Measurements from ENCODE around the gene RABGAP1.

RABGAP1 gene

GRCh38 chr9:123115146-123115913, 174.5 kb downstream of the RABGAP1 start:
- DNase-seq, result no peak

DNA sequence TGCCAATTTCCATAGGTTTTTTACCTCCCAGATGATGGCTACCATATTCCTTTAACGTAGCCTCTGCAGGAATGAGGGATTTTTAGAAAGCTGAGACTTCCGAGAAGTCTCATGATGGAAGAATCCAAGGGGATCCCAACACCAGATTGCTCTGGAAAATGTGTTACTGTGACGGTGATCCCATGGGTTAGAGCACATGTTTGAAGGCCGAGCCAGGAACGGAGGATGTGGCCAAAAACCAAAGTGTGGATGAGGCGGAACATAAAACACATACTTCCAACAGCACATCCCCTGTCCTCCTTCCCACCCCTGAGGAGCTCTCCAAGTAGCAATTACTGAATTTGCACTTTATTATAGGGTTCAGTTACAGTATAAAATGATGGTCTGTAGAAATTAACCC, 175.2 kb downstream of the RABGAP1 start:
- DNase-seq, result no peak

DNA sequence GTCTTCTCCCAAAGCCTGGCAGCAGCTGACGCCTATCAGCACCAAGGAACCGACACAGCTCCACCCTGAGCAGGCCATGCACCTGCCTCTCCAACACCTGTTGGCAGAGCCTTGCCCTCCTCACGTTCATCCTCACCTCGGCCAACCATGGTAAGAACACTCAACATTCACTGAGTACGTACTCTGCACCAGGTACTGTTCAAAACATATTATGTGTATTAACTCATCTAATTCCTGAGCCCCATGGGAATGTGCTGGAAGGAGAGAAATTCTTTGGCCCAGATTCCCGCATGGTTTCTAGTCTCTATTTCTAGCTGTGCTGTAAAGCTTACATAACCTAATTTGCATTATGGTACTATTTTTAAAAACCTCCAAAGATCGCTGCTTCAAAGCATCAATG, 178.7 kb downstream of the RABGAP1 start:
- DNase-seq, result no peak

DNA sequence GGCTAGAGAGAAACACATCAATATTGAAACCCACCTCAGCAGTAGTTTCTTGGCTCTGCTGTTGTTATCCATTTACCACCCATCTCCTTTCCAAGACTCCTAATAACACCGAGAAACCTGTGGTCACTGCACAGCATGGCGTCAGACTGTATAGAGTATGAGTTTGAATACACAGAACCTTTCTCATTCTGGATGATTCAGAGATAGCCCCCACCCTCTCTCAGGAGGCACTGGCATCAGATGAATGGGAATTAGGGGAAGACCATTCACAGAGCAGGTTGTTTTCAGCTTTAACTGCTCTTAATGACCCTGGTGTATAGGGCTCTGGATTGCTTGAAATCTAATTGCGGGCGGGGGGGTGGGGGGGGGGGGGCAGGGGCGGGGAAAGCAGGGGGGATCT, 179.3 kb downstream of the RABGAP1 start:
- no peak for DNase-seq

DNA sequence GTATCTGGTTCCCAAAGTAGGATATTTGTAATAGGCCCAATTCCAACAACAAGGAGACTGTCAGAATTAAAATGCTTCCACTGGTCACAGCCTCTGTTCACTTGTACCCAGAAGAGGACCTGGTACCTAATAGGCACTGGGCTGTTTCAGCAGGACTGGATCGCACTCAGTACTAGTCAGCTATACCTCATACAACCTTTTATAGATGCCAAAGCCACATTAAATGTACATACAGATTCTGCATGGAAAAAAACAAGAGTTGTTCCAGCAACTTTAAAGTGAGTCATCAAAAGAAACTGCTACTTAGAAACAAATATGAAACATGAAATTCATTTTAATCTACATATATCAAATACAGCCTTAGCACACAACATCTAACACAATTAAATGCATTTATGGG, 180.1 kb downstream of the RABGAP1 start:
- no peak for DNase-seq

DNA sequence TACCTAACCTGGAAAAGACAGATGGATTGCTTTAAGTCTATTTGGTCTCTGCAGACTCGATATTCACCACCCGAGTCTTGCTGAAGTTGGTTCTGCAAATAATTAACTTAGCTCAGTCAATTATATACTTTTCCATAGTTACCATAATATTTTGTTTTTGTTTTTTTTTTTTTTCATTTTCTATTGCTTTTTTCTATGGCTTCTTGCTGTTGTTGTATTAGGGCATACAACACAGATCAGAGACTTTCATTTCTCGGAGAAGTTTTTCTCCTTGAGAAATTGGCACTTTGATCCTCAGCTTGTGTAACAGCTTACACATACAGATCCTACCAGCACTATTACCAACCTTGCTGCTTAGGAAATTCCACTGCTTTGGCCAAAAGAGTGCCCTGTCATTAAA, 180.6 kb downstream of the RABGAP1 start:
- no peak for DNase-seq

DNA sequence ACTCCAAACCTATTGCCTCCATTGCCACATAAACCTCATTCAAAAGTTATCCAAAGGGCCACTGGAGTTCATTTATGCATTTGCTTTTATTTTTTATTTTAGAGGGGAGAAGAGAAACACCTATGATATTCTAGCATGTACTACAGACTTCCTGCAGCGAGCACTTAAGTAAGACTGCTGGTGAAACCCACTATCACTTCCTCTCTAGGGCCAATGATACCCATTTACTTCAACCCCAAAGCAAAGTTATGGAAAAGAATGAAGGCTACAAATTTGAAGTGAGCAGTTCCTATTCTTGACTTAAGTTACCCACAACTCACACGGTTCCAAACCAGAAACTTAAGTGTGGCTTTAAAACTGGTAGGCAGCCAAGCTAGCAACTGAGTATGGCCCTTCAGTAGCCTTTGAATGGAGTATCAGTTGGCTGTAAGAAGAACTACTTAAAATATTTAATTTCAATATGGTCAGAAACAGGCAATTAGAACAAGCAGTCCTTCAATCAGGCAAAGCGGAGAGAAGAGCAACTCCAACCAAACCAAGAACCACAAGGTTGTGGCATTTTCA, 186.8 kb downstream of the RABGAP1 start:
- no peak for DNase-seq

DNA sequence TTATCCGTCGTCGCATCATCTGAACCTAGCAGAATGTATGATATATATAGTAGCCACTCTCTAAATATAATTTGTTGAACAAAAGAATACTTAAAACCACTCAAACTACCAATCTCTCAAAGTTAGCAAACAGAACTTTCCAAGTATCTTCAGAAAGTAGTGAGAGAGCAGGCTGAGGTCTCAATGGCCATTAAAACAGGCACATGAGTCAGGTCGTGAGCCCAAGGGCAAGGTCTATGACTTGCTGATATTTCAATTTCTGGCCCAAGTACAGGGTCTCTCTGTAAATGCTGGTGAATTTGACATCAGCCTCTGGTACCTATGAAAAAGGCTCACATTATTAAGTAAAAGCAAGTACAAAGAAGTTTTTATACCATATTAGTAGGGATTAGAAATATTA, 187.8 kb downstream of the RABGAP1 start:
- DNase-seq, result no peak

DNA sequence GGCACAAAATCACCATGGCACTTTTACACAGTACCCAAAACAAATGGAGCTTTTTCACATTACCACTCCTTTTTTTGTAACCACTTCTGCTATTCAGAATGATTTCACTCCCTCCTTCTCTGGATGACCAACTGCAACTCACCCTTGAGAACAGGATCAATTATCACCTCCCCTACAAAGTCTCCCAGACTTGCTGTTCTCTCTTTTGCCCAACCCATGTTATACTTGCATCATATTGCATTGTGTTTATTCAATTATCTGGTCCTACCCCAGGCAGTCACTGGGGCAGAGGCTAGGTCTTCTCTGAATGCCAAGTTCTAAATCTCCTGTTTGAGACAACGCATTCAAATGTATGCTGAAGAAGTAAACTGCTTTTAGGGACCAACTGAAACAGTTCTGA, 188.6 kb downstream of the RABGAP1 start:
- DNase-seq, result no peak

- no peak for DNase-seq
Observed at GRCh38 chr9:123131258-123131657, 190.4 kb downstream of the RABGAP1 start.

- DNase-seq, result no peak
Observed at GRCh38 chr9:123131993-123132392, 191.2 kb downstream of the RABGAP1 start.

DNA sequence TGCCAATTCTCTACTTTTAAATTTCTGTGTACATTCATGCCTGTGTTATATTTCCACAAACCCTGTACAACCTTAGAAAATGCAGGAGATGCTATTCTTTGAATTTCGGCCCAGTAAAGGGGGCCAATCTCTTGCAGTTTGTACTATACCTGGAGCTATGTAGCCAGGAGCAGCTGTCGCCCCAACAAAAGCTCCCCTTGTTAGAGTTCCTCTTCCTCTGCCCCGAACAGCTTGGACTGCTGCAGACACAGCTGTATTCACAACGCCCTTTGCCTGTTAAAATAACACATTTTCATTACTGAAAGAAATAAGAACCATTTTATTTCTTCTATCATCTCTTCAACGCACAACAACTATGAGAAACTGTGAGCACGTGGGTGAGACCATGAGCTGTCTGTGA, 191.9 kb downstream of the RABGAP1 start:
- no peak for DNase-seq

DNA sequence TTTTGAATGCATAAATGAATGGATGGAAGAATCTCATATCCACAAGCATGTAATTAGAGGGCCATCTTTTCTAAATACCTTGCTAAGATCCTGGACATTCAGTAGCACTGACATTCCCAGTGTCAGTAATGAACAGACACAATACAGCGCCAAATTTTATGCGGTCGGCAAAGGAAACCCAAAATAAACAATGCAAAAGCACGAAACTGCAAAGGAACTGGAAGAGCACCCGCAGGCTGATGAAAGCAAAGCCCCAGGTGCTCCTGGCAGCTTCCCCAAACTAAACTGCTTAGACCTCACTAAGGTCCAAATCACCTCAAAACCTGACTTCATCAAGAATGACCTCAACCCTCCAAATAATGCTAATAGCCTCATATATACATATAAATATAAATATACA, 194.6 kb downstream of the RABGAP1 start:
- no peak for DNase-seq

DNA sequence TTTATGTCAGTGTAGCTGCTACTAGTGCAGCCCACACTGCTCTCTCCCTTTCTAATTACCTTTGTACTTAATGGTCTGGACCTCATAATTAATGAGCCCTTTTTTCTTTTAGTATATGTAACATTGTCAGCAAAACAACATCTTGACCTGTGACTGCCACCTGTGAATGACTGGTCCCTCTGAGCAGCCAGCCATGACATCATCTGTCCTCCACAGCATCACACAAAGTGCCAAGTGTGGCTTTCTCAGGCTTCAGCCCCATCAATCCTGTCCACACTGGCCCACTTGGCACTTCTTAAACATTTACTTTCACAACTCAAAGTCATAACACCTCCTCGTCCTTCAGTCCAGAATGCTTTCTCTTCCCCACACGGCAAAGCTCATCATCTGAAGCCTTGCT, 197.3 kb downstream of the RABGAP1 start:
- no peak for DNase-seq

- DNase-seq, result no peak
Observed at GRCh38 chr9:123149067-123149466, 208.2 kb downstream of the RABGAP1 start.

GRCh38 chr9:123150708-123151503, 210.1 kb downstream of the RABGAP1 start:
- DNase-seq, result no peak
